Measurements from ENCODE around the gene DPF1.

- TF ChIP-seq CTCF (conservative IDR thresholded peaks at IDR 0.05; ENCODE audit: low read length) (no peak), EZH2phosphoT487 (IDR thresholded peaks at IDR 0.05; ENCODE audit: borderline replicate concordance, low read depth, low read length) (no peak)
Measured at GRCh38 chr19:38183251-38183897, 40.6 kb downstream of the DPF1 start.
